ENCODE results near the gene GHRL.

GHRL gene, protein sequence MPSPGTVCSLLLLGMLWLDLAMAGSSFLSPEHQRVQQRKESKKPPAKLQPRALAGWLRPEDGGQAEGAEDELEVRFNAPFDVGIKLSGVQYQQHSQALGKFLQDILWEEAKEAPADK

DNA sequence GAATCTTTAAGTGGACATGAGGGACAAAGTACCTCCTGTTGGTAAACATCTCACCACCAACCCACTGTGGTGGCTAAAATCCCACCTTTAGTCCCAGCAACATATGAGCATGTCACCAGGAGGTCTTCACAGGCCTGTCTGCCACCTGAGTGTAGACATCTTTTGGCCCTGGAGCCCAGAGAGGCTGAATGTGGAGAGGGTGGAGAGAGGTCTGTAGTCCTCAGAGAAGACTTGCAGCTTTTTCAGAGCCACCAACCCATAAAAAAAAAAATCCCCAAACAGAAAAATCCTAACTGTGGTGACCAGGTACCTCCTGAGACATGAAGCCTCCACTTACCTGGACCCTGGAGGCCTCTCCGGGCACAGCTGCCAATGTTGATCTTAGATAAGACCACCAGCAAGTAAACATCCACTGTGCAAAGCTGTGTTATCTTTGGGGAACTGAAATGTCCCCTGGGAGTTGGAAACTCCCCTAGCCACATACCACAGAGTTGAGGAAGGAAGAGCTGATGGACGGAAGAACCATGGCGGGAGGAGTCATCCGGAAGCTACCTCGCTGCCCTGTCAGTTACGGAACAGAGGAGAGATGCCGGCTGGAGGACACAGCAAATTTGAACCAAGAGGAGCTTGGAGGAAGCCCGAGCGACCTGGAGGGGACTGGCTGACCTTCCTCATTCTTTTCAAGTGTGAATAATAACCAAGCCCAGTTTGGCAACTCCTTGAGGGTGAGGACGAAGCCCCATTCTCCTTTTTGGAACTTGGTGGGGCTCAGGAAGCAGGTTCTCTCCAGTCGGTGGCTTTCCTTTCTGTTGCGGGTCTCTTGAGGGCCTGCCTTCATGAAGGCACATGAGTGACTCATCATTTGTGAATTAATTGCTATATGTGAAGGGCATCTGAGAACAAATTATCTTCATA, at the start of gene GHRL:
Gene GHRL (minus strand): TSS at position 443 of the 915 bp plus-strand sequence. CDS start 2,767 bp downstream, outside the sequence.
- DNase-seq, result no peak

DNA sequence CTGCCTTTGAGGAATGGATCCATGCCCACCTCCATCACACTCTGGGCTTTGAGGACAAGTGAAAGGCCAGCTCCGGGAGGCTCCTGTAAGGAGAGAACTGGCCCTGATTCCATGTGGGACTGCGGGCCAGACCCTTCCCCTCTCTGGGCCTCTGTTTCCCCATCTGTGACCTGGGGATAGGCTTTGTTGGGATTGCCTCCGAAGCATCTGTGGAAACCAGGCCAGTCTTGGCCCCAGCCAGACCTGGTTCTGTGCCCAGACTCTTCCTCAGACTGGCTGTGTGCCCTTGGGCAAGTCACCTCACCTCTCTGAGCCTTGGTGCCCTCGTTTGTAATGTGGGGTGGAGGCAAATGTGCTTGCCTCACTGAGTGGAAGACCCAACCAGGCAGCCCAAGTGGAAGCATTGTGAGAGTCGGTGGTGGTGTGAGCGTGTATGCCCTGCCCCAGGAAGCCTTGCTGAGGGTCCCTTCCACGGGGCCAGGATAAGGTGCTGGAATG, 49.2 kb upstream of the GHRL start:
- no peak for DNase-seq

DNA sequence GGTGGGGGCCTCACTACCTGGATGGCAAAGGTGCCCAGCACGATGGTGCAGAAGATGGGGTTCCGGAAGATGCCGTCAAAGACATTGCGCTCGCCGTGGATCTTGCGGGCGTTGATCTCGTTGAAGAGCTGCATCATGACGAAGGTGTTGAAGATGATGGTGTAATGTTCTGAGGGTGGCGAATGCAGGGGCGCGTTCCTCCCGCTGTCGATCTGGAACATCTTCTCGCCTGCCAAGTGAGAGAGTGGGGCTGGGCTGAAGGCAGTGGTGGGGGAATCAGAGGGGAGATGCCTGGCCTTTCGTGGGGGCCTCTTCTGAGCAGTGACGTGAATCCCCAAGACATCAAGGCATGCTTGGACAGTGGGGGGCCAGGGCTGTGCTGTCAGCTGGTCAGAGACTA, 47.7 kb upstream of the GHRL start:
- no peak for DNase-seq

DNA sequence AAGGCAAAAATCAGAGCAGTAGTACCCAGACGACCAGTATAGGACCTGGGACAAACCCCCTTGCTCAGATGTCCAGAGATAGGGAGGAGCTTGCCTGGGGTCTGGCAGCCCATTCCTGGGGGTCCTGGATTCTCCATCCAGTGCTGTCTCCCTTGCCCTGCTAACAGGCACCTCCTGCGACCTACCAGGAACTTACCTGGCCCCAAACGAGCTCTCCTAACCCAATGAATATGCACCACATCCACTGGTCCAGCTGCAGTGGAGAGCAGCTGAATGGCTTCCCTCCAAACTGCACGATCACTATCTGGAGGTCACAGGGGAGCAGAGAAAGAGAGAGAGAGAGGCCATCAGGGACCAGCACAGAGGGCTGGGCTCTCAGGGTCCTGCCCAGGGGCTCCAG, 47.3 kb upstream of the GHRL start:
- no peak for DNase-seq

DNA sequence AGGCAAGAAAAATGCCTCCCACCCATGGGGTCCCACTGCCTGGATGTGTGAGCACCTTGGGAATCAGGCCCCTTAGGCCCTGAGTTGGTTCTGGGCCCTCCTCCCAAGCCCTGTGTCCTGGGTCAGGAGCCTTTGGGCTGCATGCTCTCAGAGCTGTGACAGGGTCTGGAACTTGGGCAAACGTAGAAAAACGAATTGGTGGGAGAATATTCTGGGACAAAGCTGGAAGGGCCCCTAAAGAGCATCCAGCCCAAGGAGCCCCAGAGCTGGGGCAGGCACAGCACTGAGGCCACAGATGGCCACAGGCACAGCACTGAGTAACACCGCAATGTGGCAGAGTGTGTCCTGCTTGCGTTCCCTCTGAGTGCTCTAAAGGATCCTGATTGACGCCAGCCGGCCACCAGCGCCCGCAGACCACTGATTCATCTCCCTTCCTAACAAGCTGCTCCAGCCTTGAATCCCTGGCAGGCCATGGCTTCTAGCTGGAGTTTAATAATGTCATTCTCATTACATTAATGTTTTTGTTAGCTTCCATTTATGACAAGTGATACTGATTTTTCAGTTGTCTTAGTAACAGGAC, 46.7 kb upstream of the GHRL start:
- no peak for DNase-seq

DNA sequence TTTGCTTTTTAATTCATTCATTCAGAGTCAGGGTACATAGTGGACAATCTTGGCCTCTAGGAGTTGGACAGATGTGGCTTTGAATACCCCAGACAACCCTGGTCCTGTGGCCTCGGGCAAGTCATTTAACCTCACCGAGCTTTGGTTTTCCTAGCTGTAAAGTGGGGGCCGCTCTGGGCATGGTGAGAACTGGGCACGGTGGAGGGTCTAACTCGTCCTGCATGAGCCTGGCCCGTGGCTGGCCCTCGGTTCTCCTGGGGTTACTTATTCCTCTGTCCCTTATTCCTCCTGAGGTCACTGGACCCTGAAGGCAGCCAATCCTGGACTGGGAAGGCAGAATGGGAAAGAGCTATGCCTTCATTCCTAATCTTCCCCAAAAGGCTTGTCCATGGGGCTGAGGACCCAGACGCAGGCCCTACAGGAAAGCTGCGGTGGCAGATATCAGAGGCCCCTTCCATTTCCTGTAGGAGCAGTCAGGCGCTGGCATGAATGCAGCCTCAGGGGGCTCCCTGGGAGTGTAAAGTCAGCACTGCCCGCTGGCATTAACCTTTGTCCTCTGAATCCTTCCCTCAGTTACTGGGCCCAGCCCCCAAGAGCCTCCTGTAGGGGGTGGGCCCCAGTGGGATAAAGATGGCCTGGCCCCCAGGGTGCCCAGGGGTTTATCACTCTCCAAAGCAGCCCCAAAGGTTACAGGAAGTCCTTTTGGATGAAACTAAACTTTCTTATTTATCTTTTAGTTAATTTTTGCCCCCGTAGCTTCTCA, 46.0 kb upstream of the GHRL start:
- no peak for DNase-seq

DNA sequence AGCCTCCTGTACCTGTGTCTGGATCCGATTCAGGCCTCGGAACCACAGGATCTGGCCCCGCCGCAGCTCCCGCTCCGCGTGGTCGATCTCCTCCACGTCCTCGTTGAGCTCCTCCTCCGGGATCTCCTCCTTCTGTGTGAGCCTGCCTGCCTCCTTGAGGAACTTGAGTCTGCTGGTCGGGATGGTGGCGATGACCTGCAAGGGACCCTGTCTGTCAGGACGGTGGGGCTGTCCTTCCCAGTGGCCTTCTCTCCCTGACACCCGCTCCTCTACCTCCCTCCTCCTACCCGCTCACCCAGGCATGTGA, 45.4 kb upstream of the GHRL start:
- DNase-seq, result no peak

DNA sequence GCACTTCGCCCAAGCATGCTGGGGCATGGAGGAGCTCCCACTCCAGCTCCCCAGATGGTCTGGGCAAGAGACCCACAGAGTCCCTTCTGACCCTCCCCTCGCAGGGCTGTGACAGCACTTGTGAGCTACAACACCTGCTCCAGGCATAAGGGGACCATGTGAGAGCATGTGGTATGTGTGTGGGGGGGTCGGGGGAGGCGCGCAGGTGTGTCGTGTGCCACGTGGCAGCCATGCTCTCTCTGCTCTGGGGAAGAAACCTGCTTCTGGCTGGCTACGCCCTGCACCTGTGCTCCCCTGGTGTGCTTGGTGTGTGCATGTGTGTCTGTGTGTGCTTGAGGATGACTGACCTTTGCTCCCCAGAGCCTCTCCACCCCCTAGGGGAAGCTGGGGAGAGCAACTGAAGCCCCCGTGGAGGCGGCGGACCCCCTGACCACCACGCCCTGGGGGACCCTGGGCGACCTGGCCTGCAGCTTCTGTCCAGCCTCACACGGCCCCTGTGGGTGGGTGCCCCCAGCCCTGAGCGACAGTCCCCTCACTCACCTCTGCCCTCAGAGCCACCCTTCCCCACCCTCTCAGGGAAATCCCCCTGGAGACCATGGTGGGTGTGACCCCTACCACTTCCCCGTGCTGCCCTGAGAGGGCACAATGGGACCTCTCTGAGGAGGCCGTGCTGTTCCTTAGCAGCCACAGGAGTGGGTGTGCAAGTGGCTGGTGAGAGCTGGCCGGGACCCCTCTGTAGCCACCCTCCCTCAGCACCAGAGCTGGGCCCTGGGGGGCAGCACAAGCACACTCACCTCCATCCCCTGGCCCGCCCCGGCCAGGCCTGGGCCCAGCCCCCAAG, 44.8 kb upstream of the GHRL start:
- no peak for DNase-seq

DNA sequence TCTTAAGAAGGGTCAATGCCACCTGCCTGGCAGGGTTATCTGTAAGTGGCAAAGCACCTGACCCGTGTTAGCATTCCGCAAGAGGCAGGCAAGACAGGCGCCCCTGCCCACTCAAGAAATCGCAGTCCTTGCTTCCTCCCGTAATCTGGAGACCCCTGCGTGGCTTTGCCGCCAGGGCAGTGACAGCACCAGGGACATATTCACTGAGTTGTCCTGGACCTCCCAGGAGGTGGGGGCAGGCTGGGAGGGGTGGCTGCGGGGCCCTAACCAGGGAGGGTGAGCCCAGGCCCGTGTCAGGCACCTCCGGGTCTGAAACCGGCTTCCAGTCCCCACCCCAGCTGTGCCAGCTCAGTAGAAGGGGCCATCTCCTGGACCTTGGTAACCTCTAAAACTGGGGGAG, 44.0 kb upstream of the GHRL start:
- no peak for DNase-seq

DNA sequence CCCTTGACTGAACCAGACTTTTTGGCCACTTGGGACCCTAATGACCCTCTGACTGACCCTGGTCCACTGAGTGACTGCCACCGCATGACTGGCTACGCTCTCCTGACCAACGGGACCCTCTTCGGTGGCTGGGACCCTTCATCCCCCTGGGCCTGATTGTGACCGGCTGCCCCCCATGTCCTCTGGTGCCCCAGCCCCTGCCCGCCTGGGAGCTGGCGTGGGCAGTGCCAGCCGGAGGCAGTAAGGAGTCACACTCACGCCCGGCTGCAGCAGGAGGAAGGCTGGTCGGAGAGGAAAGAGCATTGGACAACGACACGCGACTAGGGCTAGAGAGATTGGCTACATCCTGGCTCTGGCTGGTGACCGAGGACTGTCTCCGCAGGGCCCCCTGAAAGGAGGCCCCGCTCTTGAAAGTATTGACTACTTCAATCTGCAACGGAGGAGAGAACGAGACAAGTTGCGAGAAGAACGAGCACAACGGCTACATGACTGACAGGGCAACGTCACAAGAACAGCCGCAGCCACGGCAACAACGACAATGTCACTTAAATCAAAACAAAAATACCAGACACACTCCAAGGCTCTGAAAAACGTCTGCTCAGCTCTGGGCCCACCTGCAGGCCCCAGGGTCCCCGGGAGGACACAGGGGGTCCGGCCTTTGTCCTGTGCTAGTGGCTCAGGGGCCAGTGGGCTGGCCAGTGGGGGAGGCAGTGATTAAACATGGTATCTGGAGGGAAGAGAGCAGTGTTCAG, 43.3 kb upstream of the GHRL start:
- DNase-seq, result no peak

DNA sequence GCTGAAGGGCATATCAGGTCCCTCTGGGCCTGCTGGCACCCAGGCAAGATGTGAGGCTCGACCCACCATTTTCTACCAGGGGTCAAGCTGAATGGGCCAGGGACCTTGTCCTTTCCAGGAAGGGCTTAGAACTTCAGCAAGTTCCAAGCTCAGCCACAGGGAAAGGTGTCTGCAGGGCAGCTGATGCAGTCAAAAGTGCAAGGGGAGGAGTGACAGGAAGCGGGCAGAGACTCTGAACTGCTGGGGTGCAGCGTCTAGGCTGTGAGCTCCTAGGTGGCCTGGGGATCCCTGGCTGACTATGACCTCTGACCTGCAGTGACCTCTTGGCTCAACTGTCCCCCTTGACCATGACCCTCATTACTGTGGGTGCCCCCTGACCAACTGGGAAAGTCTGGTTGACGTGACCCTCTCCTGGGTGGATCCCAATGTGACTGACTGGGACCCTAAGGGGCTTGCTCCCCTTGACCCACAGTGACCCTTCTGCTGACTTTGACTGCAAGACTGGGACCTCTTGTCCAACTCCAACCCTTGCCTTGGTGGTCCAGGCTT, 42.5 kb upstream of the GHRL start:
- DNase-seq, result no peak

DNA sequence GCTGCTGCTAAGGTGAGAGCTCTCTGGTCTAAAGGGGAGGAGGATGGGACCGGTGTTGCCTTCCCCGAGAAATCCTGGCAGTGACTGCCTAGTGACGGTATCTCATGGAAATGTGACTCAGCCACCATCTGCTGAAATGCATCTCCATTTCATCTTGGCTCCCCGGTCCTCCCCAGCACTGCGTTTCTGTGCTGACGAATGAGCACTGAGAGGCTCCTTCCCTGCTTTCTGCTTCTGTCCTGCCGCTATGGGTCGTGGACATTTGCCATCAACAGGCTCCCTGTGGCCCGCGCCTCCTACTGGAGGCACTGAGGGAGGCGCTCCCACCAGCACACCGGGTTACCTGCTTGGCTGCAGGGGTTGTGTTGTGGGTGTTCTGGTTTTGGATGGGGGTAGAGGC, 41.7 kb upstream of the GHRL start:
- DNase-seq, result no peak

DNA sequence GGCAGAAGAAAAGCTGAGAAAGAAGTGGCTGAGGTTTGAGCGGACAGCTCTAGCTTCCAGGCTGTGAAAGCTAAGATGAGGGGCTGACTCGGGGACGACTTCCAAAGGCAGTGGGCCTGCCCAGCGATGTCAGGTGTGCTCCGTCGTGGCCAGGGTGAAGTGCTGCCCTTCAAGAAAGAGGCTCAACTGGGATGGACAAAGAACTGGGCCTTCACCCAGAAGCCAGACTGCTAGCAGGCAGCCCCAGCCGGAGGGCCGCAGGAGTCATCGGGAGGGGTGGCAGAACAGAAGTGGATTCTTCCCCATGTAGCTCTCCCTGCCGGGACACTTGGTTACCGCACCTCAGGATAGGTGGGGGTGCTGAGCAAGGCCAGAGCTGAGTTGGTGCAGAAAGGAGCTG, 41.3 kb upstream of the GHRL start:
- no peak for DNase-seq

DNA sequence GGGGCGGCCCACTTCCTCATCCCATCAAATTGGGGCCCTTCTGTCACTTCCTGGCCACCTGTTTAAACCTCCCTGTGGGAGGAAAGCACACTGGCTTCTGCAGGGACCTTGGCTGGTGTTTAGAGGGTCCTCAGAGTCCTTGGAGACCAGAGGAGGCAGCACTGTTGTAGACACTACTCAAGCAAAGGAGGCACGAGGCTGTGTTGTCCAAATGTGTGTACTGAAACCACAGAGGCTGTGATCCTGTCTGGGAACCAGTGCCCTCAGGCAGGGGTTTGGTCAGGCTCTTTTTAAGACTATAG, 40.6 kb upstream of the GHRL start:
- no peak for DNase-seq

DNA sequence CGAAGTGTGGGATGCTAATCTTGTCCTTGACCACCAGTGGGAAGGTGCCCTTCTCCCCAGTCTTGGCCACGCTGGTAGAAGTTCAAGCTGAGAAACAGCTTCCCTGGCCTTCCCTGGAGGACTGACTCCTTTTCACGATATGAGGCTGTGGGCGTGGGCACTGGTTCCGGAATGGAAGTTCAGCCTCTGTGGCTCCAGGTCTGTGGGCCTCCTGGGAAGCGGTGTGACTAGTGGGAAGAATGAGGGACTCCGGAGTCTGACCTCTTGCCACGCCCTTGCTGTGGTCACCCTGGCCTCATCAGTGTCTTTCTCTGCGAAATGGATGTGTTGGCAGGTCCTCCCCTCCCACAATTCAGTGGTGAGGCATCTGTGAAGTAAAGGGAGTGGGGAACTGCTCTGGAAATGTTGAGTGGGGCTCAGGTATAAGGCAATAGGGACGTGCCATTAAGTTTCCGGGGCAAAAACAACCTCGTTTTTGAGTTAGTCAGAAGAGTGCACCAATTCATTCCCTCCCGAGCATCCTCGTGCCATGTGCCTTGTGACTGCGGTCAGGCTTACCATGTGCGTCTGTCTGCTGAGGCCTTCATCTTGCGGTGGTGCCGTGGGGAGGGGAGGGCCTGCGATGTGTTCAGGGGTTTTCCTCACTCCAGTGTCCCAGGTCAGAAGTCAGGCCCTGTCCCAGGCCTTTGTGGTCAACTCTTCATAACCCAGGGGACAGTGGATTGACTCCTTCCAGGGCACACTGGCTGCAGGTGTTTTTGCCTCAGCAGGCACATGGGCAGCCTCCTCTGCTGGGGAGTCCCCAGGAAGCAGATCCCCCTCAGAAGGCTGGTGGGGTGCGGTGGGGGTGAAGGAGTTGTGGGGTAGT, 40.0 kb upstream of the GHRL start:
- DNase-seq, result no peak

DNA sequence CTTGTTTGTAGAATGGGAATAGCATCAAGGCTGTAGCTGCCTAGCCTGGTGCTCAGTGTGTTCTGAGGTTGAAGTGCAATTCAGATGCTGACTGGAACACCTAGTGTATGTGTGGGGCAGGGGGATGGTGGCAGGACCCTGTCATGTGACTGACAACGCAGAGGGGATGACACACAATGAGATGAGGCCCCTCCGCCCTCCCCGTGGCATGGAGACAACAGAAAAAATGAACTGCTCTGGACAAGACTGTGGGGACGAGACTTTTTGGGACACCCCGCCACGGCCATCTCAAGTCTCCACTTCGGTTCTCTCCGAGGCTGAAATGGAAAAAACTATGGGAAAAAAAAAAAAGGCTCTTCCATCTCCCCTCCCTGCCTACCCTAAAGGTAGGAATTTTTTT, 38.6 kb upstream of the GHRL start:
- no peak for DNase-seq

DNA sequence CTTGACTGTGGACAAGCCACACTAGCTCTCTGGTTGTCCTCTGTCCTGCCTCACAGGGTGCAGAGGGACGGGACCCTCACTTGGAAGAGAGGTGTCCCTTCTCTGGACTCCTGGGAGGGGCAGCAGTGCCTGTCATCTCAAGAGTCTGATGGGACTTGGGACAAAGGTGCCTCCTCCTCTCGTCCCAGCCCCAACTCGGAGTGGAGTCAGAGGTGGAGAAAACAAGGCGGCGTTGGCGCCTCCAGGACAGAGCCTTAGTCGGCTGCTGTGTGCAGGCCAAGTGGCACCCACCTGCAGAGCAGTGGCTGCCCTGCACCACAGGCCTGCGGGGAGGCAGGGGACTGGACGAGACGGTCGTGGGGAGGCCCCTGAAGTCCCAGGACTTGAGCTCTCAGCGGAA, 37.6 kb upstream of the GHRL start:
- DNase-seq, result no peak

DNA sequence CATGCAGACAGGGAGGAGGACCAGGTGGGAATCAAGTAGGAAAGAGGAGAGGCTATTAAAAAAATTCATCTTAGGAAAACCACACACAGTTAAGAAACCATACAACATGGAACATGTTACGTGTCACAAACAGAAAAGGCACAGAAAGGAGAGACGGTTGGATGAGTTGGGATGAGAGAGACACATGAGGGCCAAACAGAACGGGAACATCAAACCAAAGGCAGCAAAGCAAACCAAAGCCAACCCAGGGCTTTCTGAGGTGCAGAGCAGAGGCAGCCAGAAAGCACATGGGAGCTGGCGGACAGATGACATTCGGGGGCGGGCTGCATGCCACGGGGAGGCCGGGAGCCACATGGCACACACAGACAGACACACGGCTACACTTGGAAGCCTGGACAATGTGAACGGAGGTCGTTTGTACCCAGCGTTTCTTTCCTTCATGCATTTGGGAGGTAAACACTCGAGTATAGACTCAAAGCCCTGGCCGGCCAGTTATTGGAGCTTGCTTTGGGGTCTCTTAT, 36.8 kb upstream of the GHRL start:
- no peak for DNase-seq

DNA sequence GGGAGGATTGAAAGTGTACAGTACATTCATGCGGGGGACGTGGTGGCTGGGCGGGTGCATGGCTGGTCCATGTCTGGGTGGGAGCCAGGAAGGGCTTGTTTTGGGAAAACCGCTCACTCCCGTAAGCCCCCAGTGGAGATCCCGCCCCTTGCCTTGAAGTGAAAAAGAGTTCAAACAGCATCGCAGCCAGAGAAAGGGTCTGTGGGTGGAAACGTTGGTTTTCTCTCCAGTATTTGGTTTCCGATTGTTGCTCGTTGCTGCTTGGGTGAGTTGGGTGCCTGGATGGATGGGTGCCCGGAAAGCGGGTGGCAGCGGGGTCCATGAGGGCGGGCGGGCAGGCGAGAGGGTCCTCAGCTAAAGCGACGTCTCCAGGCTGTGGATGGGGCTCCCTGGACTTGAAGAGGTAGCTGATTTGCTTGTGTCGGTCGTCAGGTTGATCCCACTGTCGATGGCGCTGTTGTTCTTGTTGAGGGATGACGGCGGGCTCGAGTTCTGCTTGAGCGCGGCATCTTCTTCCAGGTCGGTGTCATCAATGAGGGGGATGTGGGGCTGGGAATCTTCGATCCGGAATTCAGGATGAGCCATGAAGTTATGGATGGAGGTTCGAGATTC, 35.8 kb upstream of the GHRL start:
- DNase-seq, result no peak

DNA sequence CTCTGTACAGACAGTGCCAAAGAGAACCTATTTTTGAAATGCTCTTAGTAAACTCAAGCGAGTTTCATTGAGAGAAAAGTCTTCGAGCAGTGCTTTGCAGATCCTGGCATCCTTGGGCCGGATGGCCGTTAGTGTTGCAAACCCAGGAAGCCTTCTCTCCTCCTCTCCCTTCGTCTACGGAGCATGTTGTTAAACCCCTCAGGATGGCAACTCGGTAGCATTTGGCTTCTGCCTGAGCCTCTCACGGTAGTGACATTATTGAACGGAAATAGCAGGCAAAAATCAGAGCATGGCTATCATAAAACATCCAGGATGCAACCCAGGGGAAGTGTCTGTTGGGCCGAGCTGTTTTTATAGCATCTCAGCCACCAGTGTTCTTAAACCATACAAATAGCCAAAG, 34.8 kb upstream of the GHRL start:
- no peak for DNase-seq
